HG02981 (cell line): Measurements from ENCODE around the gene ZEB1.
A peak's percentile ranks its signal among the peaks of the same experiment; 100 is the strongest.
"Not testable (repeated sequence)": the region's sequence is repeated elsewhere in the genome, so short reads cannot be mapped to it uniquely, and the experiment has no call there.

Experiments
- ATAC-seq: cut with Tn5 transposase; IDR thresholded peaks from one replicate; pipeline ENCODE4 v1.9.1; 2021; ENCODE audit warnings: mild to moderate bottlenecking, moderate library complexity; ENCODE audit not compliant: unreplicated experiment

The ZEB1 gene

DNA sequence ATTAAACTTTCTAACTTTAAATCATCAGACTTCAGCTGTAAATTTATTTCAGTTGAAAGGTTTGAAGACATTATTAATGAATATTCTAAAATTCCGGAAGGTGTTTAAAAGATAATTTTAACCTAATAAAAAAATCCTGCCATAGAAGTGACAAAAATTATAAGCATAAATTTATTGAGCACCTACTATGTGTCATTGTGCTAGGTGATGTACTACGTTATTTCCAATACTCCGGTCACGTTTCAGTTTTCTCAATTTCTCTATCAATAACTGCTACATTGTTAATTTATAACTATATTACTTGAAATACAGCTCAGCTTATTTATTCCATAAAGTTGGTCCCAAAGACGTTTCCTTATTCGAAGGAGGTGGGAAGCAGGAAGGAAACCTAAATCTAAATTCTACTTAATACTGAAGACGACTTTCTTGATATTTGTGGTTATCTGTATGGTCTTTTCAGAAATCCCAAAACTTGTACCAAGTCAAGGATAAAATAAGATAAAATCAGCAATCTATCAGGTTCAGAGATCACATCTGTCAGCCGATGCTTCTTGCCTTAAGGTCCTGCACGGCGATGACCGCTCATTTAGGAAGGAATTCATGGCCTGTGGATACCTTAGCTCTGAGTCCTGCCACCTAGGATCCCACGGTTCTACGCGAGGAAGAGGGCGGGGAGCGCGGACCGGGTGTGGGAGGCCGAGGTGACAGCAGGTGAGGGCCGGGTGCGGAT, 1.2 kb upstream of the ZEB1 start:
- ATAC-seq: no peak

DNA sequence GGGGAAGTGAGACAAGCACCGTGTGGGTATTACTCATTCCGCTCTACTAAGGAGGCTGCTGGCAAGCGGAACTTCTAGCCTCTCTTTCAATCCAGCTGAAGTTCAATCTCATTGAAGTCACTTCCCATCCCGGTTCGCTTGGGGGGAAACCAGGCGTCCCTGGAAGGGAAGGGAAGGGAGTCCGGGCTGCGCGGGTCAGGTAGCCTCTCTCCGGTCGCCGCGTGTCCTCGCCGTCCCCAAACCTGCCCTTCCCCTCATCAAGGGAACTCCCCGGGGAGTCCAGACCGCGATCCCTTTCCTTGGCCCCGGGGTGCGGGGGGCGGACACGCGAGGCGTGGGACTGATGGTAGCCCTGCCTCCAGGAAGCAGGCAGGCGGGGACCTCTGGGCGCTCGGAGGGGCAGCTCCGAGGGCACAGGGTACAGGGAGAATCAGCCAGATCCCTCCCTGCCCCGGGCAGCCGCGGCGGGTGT, 598 bp upstream of the ZEB1 start:
- ATAC-seq: peak; percentile 81

DNA sequence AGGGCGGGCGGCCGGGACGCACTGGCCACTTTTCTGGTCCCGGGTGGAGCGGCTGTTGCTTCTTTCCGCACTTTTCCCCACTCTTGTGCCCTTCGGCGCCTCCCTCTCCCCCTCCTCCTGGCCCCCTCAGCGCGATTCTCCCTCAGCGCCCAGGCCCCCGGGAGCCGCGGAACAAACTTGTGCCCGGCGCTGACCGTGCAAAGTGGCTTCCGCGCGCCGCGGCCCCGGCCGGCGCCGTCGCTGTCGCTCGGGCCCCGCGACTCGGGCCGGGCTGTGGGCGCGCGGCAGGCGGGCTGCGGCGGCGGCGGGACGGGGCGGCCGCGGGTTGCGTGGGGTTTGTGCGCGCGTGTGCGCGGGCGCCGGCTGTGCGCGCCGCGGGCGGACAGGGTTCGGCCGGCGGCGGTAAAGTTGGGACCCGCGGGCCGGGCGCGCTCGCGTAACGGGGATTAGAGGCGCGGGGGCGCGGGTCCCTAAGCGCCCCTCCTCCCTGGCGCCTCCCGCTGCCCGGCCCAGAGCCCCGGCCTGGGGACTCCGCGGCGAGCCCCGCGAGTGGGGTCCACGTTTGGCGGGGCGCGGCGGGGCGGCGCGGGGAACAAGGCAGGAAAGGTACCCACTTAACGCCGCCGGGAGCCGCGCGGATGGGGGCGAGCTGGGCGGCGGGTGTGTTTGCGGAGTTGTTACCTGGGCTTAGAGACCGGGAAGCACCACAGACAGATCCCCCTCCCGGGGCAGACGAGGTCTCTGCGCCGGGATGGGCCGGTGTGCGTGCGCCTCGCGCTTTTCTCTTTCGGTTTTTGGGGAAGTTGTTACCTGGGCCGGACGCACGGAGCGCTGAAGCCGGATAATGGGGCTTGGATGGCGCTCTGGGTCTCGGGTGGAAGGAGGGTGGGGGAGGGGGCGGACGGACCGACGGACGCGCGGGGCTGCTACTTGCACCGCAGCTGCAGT, 860 bp downstream of the ZEB1 start:
- peak; percentile 16 for ATAC-seq

DNA sequence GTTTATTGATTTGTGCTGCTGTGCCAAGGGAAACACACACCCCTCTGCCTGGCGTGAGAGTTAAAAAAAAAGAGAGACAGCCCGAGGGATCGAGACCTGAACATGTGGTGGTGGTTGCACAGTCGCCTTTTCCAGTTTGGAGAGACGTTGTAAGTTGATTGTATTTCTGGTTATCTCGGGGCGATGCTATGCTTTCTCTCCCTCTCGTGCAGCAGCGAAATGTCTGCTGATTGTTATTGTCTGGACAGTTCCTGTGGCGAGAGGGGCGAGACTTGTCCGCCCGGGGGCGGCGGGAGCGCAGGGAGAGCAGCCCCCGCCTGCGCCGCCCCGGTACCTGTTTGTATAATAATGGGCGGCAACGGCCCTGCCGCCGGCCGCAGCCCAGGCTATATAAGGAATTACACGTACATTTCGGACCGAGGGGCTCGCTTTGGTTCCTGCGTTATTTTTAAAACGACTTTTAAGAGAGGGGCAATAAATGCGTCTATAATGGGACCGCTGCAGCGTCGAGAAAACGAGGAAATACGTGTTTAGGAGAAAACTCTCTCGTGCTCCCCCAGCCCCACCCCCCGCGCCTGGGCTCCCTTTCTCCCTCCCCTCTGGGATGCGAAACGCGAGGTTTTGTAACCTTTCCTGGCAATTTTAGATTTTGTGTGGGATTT, 1.7 kb downstream of the ZEB1 start:
- no peak for ATAC-seq

DNA sequence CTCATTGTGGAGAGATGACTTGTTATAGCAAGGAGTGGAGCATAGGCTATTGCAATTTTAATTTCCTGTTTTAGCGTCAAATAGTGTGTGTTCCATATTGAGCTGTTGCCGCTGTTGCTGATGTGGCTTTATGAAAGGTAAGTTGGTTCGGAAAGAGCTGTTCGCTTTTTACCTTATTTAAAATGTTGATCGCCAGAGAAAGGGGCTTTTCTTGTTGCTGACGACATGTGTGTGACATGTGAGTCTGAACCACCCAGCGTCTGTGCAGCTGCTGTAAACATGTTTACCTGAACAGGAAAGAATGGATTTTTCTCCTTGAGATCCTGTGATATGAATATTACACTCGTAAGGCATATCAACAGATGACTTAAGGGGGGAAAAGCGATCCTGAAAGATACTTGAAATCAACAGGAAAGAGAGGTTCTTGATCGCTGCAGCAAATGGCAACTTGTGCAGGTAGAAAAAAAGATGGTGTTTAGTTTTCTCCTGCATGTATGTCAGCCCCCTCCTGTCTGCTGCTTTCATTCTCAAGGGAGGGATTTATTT, 2.5 kb downstream of the ZEB1 start:
- ATAC-seq: no peak

DNA sequence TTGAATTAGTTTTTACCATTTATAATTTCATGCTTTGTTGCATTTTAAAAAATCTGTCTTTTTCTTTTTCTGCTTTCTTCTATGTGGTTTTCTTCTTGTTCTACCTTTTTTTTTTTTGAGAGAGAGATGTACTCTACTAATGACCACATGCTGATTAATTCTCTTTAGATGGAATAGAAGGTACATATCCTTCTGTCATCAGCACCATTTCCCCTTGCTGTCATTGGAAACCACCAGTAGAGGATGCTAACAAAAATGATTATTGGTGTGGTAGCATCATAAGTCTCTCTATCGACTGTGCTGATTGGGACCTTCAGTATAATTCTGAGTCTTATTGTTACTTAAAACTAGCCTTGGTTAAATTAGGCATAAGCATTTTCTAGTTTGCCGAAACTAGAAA, 3.6 kb downstream of the ZEB1 start:
- no peak for ATAC-seq

DNA sequence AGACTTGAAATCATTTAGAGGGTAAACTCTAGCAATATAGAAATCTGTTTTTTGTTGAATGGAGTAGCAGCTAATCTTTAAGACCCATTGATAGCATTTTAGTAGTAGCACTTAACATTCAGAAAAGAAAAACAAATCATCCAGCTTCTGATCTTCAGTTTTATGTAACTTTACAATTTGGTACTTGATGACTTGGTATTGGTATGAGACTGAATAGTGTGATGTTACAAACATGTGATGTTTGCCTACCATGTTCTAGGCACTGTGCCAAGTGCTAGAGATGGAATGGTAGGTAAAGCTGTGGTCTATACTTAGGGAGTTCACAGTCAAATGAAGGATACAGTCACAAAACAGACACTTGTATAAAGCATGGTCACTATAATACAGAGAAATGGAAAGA, 21.3 kb downstream of the ZEB1 start:
- ATAC-seq: no peak

DNA sequence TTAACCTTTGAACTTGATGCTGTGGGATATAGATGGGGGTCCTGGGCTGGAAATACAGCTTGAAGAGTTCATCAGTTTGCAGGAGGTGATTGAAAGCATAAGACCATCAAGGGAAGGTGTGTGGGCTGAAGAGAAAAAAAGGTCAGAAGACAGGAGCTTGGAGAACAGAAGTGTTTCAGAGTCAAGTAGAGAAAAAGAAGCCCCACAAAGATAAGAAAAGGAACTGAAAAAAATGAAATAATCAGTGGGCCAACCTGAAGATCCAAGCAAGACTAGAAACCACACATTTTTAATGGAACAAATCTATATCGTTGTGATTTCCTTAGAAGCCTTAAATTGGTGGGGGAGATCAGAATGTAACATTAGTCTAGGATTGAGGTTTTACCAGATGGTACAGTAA, 22.5 kb downstream of the ZEB1 start:
- no peak for ATAC-seq

DNA sequence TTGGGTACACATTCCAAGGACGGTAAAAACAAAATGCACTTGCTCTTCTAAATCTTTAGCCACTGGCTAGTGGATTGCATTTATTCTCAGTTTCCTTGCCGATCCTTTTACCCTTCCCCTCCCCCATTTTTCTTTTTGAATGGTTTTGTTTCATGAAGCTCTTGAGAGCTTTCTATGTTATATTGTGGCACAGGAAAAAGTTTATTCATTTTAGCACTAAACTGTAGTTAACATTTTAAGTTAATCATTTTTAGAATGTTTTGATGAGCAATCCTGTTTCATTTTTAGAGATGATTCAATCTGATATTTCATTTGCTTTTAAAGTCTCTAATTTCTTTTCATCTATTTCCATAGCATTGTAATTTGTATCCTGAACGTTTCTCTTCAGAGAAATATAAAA, 24.0 kb downstream of the ZEB1 start:
- no peak for ATAC-seq

DNA sequence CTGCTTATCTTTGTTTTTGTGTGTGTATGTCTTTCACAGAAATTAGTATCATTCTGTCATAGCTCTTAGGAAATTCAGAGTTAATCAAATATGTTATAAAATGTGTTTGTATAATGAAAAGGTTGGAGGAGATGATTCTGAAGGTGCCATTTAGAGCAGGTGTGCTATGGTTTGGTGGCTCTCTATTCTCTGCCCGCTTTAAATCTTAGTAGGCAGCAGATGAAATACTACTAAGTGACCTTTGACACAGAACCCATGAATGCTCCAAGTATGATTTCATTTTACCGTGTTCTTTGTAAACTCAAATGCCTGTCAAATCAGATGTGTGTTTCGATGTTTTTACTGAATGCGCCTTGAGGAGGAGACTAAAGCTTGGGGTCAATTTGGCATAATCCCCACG, 24.5 kb downstream of the ZEB1 start:
- ATAC-seq: no peak

DNA sequence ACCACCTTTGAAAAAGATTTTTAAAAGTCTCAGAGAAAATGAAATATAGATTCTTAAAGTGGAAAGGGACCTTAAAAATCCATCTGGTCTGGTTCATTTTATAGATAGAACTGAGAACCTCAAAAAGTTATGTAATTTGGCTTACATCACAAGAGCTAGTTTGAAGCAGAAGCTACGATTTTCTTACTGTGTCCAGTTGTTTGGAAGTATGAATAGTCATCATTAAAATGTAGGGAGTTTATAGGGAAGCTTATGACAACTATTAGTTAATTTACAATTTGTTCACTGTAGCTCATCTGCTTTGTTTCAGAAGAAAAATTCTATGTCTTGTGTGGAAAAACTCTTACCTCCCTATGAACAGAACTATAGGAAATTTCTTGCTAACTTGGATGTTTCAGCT, 26.9 kb downstream of the ZEB1 start:
- no peak for ATAC-seq

DNA sequence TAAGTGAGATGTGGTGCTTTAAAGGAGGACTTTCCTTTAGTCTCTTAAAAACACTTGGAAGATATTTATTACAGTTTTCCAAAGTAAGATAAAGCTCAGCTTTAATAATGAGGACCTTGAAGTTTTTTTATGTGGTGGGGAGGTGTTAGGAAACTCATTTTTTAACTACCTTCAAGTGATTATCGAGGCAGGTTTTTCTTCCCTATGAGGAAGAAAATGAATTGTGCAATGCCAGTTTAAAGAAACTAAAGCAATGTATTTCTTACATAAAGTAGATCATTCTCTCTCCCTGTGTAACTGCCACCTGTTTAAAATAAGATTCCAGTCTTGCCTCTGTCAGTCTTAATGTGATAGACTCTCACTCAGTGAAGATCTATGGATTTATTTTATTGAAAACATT, 27.9 kb downstream of the ZEB1 start:
- ATAC-seq: no peak

DNA sequence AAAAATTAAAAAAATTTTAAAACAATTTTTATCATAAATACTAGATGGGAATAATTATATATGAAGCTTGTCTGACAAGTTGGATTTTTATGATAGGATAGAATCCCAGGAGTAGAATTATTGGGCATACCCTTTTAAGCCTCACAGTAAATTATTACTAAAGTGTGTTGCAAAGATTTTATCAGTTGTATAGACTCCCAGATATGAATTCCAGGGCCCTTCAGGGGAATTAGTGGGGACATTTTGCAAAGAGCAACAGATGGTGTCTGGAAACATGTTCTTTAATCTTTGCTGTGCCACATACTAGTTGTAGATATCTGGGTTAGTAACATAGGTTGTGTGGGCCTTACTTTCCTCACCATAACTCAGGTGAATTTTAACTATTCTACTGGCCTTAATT, 28.7 kb downstream of the ZEB1 start:
- ATAC-seq: no peak

DNA sequence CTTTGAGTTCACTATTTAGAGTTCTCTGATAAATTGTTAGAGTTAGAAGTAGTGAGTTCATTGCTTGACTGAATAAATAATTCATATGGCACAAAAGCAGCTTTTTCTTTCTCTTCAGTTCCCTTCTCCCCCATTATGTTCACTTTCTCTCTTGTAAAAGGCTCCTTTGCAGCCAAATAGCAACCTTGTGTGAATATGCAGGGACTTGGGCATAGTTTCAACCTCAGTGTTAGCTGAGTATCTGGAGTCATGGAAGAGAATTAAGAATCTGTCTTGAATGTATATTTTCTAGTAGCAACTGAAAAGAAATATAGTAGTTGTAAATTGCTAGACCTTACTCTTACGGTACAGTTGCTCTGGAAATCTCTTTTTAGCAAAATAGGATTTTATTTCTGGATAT, 31.9 kb downstream of the ZEB1 start:
- no peak for ATAC-seq

DNA sequence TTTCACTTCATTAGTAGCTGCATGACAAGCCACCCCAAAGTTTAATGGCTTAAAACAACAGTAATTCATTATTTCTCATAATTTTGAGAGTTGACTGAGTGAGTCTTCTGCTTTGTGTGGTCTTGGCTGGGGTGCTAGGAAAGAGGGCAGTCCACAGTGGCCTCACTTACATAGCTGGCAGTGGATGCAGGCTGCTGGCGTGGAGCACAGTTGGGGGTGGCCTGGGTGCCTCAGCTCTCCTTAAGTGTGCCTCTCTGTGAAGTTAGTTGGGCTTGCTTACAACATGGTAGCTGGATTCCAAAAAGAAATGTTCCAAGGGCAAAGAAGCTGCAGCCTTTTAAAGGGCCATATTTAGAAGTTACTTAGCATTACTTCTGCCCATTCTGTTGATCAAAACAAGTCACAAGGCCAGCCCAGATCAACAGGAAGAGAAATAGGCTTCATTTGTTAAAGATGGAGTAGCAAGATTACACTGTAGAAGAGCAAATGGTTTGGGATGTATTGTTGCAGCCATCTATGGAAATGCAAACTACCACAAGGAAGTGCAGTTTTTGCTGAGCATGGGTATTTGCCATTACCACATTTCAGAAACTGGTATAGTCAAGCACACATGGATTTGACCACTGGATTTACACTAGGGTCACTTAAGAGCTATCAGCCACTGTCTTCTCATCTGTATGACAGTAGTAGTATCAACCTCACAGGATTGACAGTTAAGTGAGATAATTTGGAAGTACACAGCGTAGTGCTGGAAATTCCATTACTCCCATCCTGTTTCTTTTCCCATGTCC, 33.6 kb downstream of the ZEB1 start:
- ATAC-seq: no peak

DNA sequence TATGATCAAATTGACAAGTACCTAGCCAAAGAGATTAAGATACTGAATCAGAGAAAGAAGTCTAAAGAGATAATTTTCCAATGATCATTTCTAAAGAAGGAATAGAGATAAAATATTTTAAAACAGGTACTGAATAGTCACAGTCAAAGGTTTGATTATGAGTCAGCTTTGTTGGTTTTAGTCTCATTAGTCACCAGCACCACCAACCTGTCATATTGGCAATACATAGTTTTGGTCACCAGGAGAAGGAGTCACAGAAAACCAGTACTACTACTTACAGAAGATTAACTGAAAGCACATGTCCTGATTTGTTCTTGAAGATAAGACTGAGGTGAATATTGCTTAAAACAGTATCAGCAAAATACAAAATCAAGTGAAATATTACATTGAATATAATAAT, 34.6 kb downstream of the ZEB1 start:
- ATAC-seq: peak; percentile 93

DNA sequence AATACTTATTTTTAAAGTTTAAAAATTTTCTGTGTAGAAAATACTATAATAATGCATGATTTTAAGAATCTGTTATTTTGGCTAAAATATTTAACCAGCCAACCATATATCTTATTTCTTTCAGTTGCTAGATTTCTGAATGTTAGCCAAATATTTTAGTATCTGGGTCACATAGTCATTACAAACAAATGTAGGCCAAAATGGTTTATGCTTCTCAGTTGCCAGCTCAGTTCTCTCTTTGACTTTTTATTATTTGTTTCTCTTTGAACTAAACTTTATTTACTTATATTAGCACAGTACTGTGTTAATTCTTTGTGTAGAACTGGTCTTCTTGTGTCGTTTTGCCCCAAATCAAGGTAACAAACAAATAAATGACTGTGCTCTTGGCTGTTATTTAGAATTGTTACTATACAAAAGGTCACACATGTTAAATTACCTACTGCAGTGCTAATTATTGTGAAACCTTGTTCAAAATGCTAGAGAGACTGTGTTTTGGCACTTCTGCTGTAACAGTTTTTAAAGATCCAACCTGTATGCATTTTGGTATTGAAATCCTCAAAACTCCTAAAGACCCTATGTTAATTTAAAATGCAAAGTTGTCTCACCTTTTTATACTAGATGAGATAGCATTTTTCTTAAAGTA, 39.8 kb downstream of the ZEB1 start:
- no peak for ATAC-seq

DNA sequence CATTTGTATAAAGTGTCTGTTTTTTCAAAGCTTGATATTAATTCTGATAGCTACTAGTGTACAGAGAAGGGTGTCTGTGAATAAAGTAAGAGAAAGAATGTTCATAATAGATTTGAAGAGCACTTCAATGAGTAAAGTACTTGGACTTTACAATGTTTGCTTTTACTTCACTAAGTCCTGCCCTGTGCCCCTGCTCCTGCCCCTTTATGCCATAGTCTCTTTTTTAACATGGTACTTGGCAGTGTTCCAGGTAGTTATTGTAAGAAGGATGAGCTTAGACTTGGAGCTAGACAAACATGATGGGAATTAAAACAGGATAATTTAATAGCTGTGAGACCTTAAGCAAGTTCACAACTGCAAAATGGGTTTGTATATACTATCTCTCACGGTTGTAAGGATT, 41.0 kb downstream of the ZEB1 start:
- ATAC-seq: no peak

DNA sequence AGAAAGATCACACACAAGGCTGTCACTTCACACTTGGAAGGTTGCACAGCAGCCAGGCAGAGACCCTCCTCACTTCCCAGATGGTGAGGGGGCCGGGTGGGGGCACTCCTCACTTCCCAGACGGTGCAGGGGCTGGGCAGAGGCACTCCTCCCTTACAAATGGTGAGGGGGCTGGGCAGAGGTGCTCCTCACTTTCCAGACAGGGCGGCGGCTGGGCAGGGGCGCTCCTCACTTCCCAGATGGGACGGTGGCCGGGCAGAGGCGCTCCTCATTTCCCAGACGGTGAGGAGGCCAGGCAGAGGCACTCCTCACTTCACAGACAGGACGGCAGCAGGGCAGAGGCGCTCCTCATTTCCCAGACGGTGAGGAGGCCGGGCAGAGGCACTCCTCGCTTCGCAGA, 42.5 kb downstream of the ZEB1 start:
- ATAC-seq: not testable (repeated sequence)

DNA sequence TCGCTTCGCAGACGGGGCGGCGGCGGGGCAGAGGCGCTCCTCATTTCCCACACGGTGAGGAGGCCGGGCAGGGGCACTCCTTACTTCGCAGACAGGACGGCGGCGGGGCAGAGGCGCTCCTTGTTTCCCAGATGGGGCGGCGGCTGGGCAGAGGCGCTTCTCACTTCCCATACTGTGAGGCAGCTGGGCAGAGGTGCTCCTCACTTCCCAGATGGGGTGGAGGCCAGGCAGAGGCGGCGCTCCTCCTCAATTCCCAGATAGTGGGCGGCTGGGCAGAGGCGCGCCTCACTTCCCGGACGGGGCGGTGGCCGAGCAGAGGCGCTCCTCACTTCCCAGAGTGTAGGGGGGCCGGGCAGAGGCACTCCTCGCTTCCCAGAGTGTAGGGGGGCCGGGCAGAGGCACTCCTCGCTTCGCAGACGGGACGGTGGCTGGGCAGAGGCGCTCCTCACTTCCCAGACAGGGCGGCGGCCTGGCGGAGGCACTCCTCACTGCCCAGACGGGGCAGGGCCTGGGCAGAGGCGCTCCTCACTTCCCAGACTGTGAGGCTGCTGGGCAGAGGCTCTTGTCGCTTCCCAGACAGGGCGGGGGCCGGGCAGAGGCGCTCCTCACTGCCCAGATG, 43.1 kb downstream of the ZEB1 start:
- ATAC-seq: no peak
